GM18909 (cell line): Measurements from ENCODE around the gene DMAC2L.
"Not testable (repeated sequence)": the region's sequence is repeated elsewhere in the genome, so short reads cannot be mapped to it uniquely, and the experiment has no call there.

Experiments used
- ATAC-seq: cut with Tn5 transposase; IDR thresholded peaks from one replicate; pipeline ENCODE4 v1.9.1; 2021; ENCODE audit warnings: mild to moderate bottlenecking; ENCODE audit not compliant: unreplicated experiment, poor library complexity

Gene DMAC2L

GRCh38 chr14:50352584-50352983 lies 40.5 kb downstream of the DMAC2L start:
- ATAC-seq: no peak

DNA sequence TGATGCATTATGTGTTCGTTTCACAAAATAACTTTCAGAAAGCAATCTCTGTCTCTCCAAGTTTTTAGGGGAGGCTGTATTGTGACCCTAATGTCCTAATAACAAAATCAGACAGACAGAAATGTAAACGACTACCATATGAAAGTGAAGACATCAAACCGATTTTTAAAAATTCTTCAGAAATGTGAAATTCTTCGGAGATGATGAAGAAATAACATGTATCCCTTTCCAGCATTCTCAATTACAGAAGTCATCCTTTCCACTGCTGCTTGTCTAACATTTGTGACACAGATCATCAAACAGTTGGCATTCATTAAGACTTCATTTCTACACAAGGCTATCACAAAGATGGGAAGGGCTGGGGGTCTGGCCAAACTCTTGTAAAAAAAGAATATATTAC lies 41.0 kb downstream of the DMAC2L start:
- ATAC-seq: no peak

DNA sequence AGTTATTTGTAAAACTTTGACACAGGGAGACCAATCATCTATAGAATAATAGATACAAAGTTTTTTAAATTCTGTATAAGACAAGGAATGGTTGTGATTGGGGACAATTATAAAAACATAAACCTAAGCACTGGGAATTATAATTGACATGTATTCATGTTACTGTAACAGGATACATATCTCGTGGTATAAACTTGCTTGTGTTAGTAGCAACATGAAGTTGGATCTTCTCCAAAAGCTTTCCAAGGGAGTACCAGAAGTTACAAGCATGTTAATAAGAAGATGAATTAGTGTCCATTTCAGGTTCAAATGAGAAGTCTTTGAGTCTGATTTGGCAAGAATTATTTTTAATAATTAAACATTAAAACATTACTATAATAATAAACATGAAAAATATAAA lies 42.4 kb downstream of the DMAC2L start:
- ATAC-seq: no peak

DNA sequence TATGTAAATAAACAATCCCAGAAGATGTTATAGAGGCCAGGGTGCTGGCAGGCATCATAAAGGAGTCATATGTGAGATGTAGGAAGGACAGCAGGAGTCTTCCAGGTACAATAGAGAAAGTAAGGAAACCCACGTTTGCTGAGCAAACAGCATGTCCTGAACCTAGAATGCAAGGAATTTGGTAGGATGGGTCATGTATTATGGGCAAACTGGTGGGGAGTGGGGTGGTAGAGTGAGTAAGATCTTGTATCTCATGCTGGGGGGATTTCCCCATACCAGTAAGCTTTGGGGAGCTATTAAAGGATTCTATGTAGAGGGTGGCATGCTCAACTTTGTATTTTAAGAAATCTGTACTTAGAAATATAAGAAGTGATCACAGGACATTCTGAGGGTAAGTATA lies 43.6 kb downstream of the DMAC2L start:
- ATAC-seq: no peak

DNA sequence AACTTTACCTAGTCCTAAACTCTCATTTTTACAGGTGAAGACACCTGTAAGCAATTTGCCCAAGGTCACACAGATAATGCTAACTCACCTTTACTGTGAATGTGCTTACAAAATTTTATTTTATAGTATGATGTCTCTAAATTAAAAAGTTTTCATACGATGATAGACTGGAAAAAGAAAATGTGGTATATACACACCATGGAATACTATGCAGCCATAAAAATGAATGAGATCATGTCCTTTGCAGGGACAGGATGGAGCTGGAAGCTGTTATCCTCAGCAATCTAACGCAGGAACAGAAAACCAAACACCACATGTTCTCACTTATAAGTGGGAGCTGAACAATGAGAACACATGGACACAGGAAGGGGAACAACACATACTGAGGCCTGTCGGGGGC lies 44.2 kb downstream of the DMAC2L start:
- ATAC-seq: not testable (repeated sequence)

- ATAC-seq: no peak
Observed at GRCh38 chr14:50357124-50357523, 45.0 kb downstream of the DMAC2L start.

- no peak for ATAC-seq
Observed at GRCh38 chr14:50357753-50358395, 45.8 kb downstream of the DMAC2L start.

DNA sequence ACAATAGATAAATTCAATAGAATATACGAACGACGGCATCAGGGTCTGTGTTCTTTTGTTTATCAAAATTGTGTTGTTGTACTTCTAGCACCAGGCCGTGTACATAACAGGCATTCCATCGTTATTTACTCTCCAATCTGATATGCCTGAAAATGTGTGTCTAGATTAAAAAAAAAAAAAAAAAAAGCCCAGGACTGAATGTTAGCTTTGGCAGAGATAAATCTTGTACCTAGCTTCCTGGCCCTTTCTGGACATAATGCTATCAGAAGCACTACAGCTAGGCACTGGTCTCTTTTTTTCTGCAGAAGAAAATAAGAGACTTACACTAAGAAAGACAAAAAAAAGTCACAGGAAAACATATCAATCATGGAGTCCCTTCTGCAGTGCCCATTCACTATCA lies 47.5 kb downstream of the DMAC2L start:
- ATAC-seq: no peak

DNA sequence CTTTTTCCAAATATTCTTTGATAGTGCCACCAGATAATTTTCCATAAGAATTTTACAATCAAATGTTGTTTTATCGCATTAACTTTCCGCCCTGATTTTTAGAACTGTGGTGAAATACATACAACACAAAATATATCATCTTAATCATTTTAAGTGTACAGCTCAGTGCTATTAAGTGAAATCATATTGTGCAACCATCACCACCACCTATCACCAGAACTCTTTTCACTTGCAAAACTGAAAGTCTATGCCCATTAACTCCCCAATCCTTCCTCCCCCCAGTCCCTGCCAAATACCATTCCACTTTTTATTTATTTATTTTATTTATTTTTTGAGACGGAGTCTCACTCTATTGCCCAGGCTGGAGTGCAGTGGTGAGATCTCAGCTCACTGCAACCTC lies 48.0 kb downstream of the DMAC2L start:
- no peak for ATAC-seq

- ATAC-seq: no peak
Observed at GRCh38 chr14:50360851-50361250, 48.7 kb downstream of the DMAC2L start.

GRCh38 chr14:50361473-50362403 lies 49.6 kb downstream of the DMAC2L start:
- not testable (repeated sequence) for ATAC-seq

- ATAC-seq: peak; percentile 31
Observed at GRCh38 chr14:50362764-50363713, 50.9 kb downstream of the DMAC2L start.

GRCh38 chr14:50363714-50364111 lies 51.6 kb downstream of the DMAC2L start:
- ATAC-seq: peak; percentile 98

DNA sequence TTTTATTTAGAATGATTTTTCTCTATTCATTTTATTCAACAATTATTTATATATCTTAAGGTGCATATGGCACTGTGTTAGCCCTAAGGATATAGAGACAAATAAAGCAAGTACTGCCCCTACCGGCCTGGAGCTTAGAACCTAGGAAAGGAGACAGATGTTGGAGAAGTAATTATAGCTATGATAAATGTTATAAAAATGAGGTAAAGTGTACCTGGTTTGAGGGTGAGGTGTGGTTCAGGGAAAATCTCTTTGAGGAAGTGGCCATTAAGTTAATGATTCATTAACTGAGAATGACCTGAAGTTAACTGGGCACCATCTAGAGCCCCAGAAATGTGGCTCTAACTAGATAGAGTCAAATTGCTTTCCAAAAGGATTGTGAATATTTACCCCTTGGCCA lies 52.7 kb downstream of the DMAC2L start:
- no peak for ATAC-seq

DNA sequence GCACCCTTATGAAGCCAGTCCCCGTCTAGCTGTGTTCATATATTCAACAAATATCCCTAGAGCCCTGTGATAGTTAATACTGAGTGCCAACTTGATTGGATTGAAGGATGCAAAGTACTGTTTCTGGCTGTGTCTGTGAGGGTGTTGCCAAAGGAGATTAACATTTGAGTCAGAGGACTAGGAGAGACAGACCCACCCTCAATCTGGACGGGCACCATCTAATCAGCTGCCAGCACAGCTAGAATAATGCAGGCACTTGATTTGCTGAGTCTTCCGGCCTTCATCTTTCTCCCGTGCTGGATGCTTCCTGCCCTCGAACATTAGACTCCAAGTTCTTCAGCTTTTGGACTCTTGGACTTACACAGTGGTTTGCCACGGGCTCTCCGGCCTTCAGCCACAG lies 53.4 kb downstream of the DMAC2L start:
- not testable (repeated sequence) for ATAC-seq

- no peak for ATAC-seq
Observed at GRCh38 chr14:50366115-50366514, 54.0 kb downstream of the DMAC2L start.

GRCh38 chr14:50366589-50366988 lies 54.5 kb downstream of the DMAC2L start:
- no peak for ATAC-seq

DNA sequence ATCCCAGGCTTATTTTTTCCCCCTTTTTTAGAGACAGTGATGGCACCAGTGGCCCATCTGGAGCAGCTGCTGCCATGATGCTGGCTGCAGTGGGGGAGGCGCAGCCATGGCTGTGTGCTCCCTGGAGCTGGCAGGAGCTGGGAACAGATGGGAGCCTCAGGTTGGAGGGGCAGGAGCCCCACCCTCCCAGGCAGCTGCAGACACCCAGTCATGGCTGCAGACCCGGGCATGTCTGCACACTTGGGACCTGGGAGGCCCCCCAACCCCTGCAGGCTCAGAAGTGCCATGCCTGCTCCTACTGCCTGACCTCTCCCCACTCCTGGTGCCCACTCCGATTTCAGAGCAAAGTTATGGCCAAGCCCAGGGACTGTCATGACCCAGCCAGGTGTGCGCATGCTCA lies 59.4 kb downstream of the DMAC2L start:
- ATAC-seq: no peak

DNA sequence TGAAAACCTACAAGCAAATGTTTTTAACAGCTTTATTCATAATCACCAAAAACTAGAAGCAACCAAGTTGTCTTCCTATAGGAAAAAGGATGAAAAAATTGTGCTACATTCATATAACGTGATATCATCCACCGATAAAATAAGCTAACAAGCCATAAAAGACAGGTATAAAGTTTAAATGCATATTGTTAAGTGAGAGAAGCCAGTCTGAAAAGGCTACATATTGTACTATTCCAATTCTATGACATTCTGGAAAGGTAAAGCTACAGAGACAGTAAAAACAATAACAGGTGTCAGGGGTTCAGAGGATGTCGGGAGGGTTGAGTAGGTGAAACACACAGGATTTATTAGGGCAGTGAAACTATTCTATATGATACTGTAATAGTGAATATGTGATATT lies 61.8 kb downstream of the DMAC2L start:
- no peak for ATAC-seq

DNA sequence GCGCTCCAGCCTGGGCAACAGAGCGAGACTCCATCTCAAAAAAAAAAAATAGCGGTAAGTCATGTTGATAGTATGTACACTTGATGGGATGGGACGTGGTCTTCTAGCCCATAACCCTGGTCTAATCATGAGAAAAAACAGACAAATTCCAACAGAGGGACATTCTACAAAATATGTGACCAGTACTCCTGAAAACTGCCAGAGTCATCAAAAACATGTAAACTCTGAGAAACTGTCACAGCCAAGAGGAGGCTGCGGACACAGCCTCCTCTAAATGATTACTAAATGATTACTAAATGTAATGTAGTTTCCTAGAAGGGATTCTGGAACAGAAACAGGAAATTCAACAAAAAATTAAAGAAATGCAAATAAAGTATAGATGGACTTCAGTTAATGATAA lies 63.6 kb downstream of the DMAC2L start:
- no peak for ATAC-seq
